Activated naive CD8-positive, alpha-beta T cell treated with anti-CD3 and anti-CD28 coated beads for 36 hours (primary cell): ENCODE measurements around the gene CCDC177. TPM values are rescaled to one million over a fixed set of nuclear protein-coding genes. Genes with fewer than 3 reads are reported as not detected.

Source experiments
- DNase-seq: peaks from one replicate; pipeline ENCODE4 v3.0.0; 2021
- H3K27ac Mint-ChIP-seq: one replicate; pipeline ENCODE4 v1.8.0; 2022; ENCODE audit warnings: mild to moderate bottlenecking, moderate library complexity, mixed read lengths
- H3K27me3 Mint-ChIP-seq: one replicate; pipeline ENCODE4 v1.8.0; 2022; ENCODE audit warnings: mild to moderate bottlenecking, mixed read lengths
- H3K36me3 Mint-ChIP-seq: one replicate; pipeline ENCODE4 v1.8.0; 2021; ENCODE audit warnings: mild to moderate bottlenecking, mixed read lengths
- H3K4me1 Mint-ChIP-seq: one replicate; pipeline ENCODE4 v1.8.0; 2021; ENCODE audit warnings: mixed read lengths
- H3K4me3 Mint-ChIP-seq: one replicate; pipeline ENCODE4 v1.8.0; 2022; ENCODE audit warnings: mild to moderate bottlenecking, moderate library complexity, mixed read lengths
- H3K9me3 Mint-ChIP-seq: one replicate; pipeline ENCODE4 v1.8.0; 2022; ENCODE audit warnings: mixed read lengths
- total RNA-seq, 2 experiments: library from RNA; stranded (reverse); gene quantifications; one replicate each; pipeline ENCODE4 v1.2.3, GENCODE V29; 2021

The CCDC177 gene
- total RNA-seq, 2 experiments from 2014 or later = not detected

- H3K4me1 Mint-ChIP-seq = no peaks in the 10 kb centered on the region
- no peaks in the 10 kb centered on the region for H3K36me3 Mint-ChIP-seq
- H3K27me3 Mint-ChIP-seq = peaks cover 46% of the 10 kb centered on the region
- H3K27ac Mint-ChIP-seq = no peak overlapping the region
- no peak overlapping the region for H3K4me3 Mint-ChIP-seq
- DNase-seq = no peak
- H3K9me3 Mint-ChIP-seq = no peaks in the 10 kb centered on the region
These were observed 41.9 kb downstream of the CCDC177 start for GRCh38 chr14:69532561-69533340.

GRCh38 chr14:69531135-69531534 lies 43.5 kb downstream of the CCDC177 start:
- Mint-ChIP-seq H3K9me3 (no peaks in the 10 kb centered on the region), H3K4me1 (no peaks in the 10 kb centered on the region), H3K36me3 (no peaks in the 10 kb centered on the region)

GRCh38 chr14:69530095-69530494 lies 44.6 kb downstream of the CCDC177 start:
- Mint-ChIP-seq H3K36me3 (no peaks in the 10 kb centered on the region), H3K4me3 (no peak overlapping the region), H3K27ac (no peak overlapping the region), H3K9me3 (no peaks in the 10 kb centered on the region), H3K4me1 (no peaks in the 10 kb centered on the region), H3K27me3 (peaks cover 21% of the 10 kb centered on the region)
- no peak for DNase-seq

More at GRCh38 chr14:69531135-69531534, 43.5 kb downstream of the CCDC177 start:
- DNase-seq = no peak
- Mint-ChIP-seq H3K27me3 (peaks cover 31% of the 10 kb centered on the region), H3K27ac (no peak overlapping the region), H3K4me3 (no peak overlapping the region)

GRCh38 chr14:69529563-69529962 lies 45.1 kb downstream of the CCDC177 start:
- no peak for DNase-seq
- no peak overlapping the region for H3K27ac Mint-ChIP-seq
- no peaks in the 10 kb centered on the region for H3K36me3 Mint-ChIP-seq
- no peaks in the 10 kb centered on the region for H3K9me3 Mint-ChIP-seq
- H3K4me3 Mint-ChIP-seq = no peak overlapping the region
- H3K4me1 Mint-ChIP-seq = no peaks in the 10 kb centered on the region
- H3K27me3 Mint-ChIP-seq = peaks cover 15% of the 10 kb centered on the region

- Mint-ChIP-seq H3K9me3 (no peaks in the 10 kb centered on the region), H3K4me1 (no peaks in the 10 kb centered on the region), H3K27me3 (peaks cover 15% of the 10 kb centered on the region), H3K4me3 (no peak overlapping the region), H3K27ac (no peak overlapping the region), H3K36me3 (no peaks in the 10 kb centered on the region)
- no peak for DNase-seq
These were observed 45.7 kb downstream of the CCDC177 start for GRCh38 chr14:69528930-69529329.

GRCh38 chr14:69528143-69528542 lies 46.5 kb downstream of the CCDC177 start:
- H3K4me3 Mint-ChIP-seq = no peak overlapping the region
- H3K4me1 Mint-ChIP-seq = no peaks in the 10 kb centered on the region
- no peaks in the 10 kb centered on the region for H3K36me3 Mint-ChIP-seq
- peaks cover 12% of the 10 kb centered on the region for H3K27me3 Mint-ChIP-seq
- H3K27ac Mint-ChIP-seq = no peak overlapping the region
- no peaks in the 10 kb centered on the region for H3K9me3 Mint-ChIP-seq
- DNase-seq = no peak

- Mint-ChIP-seq H3K4me3 (no peak overlapping the region), H3K27me3 (peaks cover 8% of the 10 kb centered on the region), H3K4me1 (no peaks in the 10 kb centered on the region), H3K9me3 (no peaks in the 10 kb centered on the region), H3K27ac (no peak overlapping the region), H3K36me3 (no peaks in the 10 kb centered on the region)
- DNase-seq = no peak
These were observed 47.0 kb downstream of the CCDC177 start for GRCh38 chr14:69527635-69528034.

GRCh38 chr14:69525896-69526295 lies 48.8 kb downstream of the CCDC177 start:
- H3K27me3 Mint-ChIP-seq = no peaks in the 10 kb centered on the region
- H3K4me3 Mint-ChIP-seq = no peak overlapping the region
- no peaks in the 10 kb centered on the region for H3K4me1 Mint-ChIP-seq
- no peaks in the 10 kb centered on the region for H3K9me3 Mint-ChIP-seq
- DNase-seq = no peak
- no peaks in the 10 kb centered on the region for H3K36me3 Mint-ChIP-seq
- no peak overlapping the region for H3K27ac Mint-ChIP-seq

- H3K4me1 Mint-ChIP-seq = no peaks in the 10 kb centered on the region
- no peak overlapping the region for H3K27ac Mint-ChIP-seq
- no peak overlapping the region for H3K4me3 Mint-ChIP-seq
- H3K36me3 Mint-ChIP-seq = no peaks in the 10 kb centered on the region
- no peaks in the 10 kb centered on the region for H3K9me3 Mint-ChIP-seq
- DNase-seq = no peak
- H3K27me3 Mint-ChIP-seq = peaks cover 3% of the 10 kb centered on the region
These were observed 52.6 kb downstream of the CCDC177 start for GRCh38 chr14:69522026-69522425.

Other genes with a start within 250 kb of the CCDC177 start
- gene ERH, start 176.6 kb downstream of the CCDC177 start, total RNA-seq = 100 to 1,000 TPM; 392 to 403 TPM
- gene SLC39A9, start 176.2 kb downstream of the CCDC177 start, total RNA-seq = 10 to 100 TPM; 47.9 to 48.2 TPM
- under 1 TPM in 1 of 2 experiments, not detected in 1; 0.04 TPM for gene PLEKHD1, start 90.1 kb downstream of the CCDC177 start, total RNA-seq
- 10 to 100 TPM; 26.3 TPM for gene SUSD6, start 36.7 kb upstream of the CCDC177 start, total RNA-seq
- gene SRSF5, start 192.3 kb upstream of the CCDC177 start, total RNA-seq = 100 to 1,000 TPM; 310 to 318 TPM
- gene SLC10A1, start 222.4 kb upstream of the CCDC177 start, total RNA-seq = not detected